GM23248 (cell line): ENCODE results near the gene CCDC102A. TPM values are rescaled to one million over a fixed set of nuclear protein-coding genes. Genes with fewer than 3 reads are reported as not detected.

ENCODE experiments used
- DNase-seq: peaks from one replicate; pipeline ENCODE4 v3.0.0-alpha.2; 2015
- H2AFZ ChIP-seq: fragments of 200-600 bp; sonication (generic); 2 replicates; pipeline ENCODE4 v1.6.1; 2016; ENCODE audit warnings: antibody characterized with exemption
- H3F3A ChIP-seq: fragments of 200-600 bp; sonication (generic); 2 replicates; pipeline ENCODE4 v1.6.1; 2016; ENCODE audit warnings: mild to moderate bottlenecking, antibody characterized with exemption, mixed run types; ENCODE audit not compliant: insufficient read depth
- H3K27ac ChIP-seq: fragments of 200-600 bp; sonication (generic); 2 replicates; pipeline ENCODE4 v1.5.1; 2016; ENCODE audit warnings: mild to moderate bottlenecking
- H3K27me3 ChIP-seq: fragments of 200-600 bp; sonication (generic); replicated peaks from 2 replicates; pipeline ENCODE4 v1.6.1; 2016; ENCODE audit warnings: mild to moderate bottlenecking; ENCODE audit not compliant: insufficient read depth
- H3K36me3 ChIP-seq: fragments of 200-600 bp; sonication (generic); 2 replicates; pipeline ENCODE4 v1.6.1; 2016; ENCODE audit warnings: low read depth, mild to moderate bottlenecking
- H3K4me1 ChIP-seq: fragments of 200-600 bp; sonication (generic); 2 replicates; pipeline ENCODE4 v1.6.1; 2016; ENCODE audit warnings: mild to moderate bottlenecking; ENCODE audit not compliant: insufficient read depth
- H3K4me2 ChIP-seq: fragments of 200-600 bp; sonication (generic); one replicate; pipeline ENCODE4 v1.6.1; 2016; ENCODE audit warnings: mild to moderate bottlenecking; ENCODE audit not compliant: unreplicated experiment
- H3K4me3 ChIP-seq: fragments of 200-600 bp; sonication (generic); 2 replicates; pipeline ENCODE4 v1.5.1; 2016; ENCODE audit warnings: mild to moderate bottlenecking
- H3K79me2 ChIP-seq: fragments of 200-600 bp; sonication (generic); 2 replicates; pipeline ENCODE4 v1.6.1; 2016; ENCODE audit warnings: mild to moderate bottlenecking; ENCODE audit not compliant: insufficient read depth
- H3K9ac ChIP-seq: fragments of 200-600 bp; sonication (generic); 2 replicates; pipeline ENCODE4 v1.6.1; 2016; ENCODE audit warnings: mild to moderate bottlenecking
- H3K9me2 ChIP-seq: fragments of 200-600 bp; sonication (generic); 2 replicates; pipeline ENCODE4 v1.6.1; 2016; ENCODE audit warnings: mixed run types, mild to moderate bottlenecking, moderate library complexity; ENCODE audit not compliant: insufficient read depth
- H3K9me3 ChIP-seq: fragments of 200-600 bp; sonication (generic); one replicate; pipeline ENCODE4 v1.6.1; 2017; ENCODE audit warnings: low read depth
- H4K20me1 ChIP-seq: fragments of 200-600 bp; sonication (generic); 2 replicates; pipeline ENCODE4 v1.6.0; 2016; ENCODE audit not compliant: insufficient read depth
- EZH2 ChIP-seq: fragments of 200-600 bp; sonication (generic); IDR thresholded peaks from 2 replicates; pipeline ENCODE4 v1.6.1; 2018; ENCODE audit warnings: antibody characterized with exemption, mild to moderate bottlenecking; ENCODE audit not compliant: insufficient read depth, poor library complexity, severe bottlenecking
- EZH2phosphoT487 ChIP-seq: fragments of 200-600 bp; sonication (generic); IDR thresholded peaks from 2 replicates; pipeline ENCODE4 v1.6.1; 2018; ENCODE audit warnings: antibody characterized with exemption, moderate library complexity, mild to moderate bottlenecking, low read depth; ENCODE audit not compliant: insufficient read depth
- WGBS, 2 experiments: methylation state at CpG; one replicate each; pipeline ENCODE4 v1.1.6; 2015 to 2017; ENCODE audit warnings: low lambda C conversion rate in 2 of 2, low coverage in 1 of 2; ENCODE audit errors: missing lambda C conversion rate in 2 of 2; 5-methylcytosine and 5-hydroxymethylcytosine counted together
- in situ Hi-C: fragments of 300-500 bp; cut with MboI; formaldehyde crosslinking; loops from 2 replicates; pipeline ENCODE4 v1.15.0; 2020
- polyA plus RNA-seq: library from polyadenylated mRNA; unstranded; fragments of >200 nt; fragmentation: Nextera tagmentation; extraction: Ambion mirVana; gene quantifications from 2 replicates; pipeline ENCODE4 v1.2.1, GENCODE V29; 2016
- total RNA-seq: library from RNA; depleted of rRNA; stranded (reverse); fragments of >200 nt; shearing (Covaris generic); gene quantifications from 2 replicates; pipeline ENCODE4 v1.2.3, GENCODE V29; 2014

CCDC102A gene
- total and polyA plus RNA-seq, 2 experiments from 2014 or later: 3.9 to 17.7 TPM

GRCh38 chr16:57512296-57513001 lies 23.9 kb downstream of the CCDC102A start:
- Histone ChIP-seq H3K9ac (no peak overlapping the region), H3K4me1 (no peaks in the 10 kb centered on the region), H3K79me2 (no peaks in the 10 kb centered on the region), H3K9me3 (no peaks in the 10 kb centered on the region), H4K20me1 (no peaks in the 10 kb centered on the region), H3K4me2 (no peak overlapping the region), H3K27me3 (no peaks in the 10 kb centered on the region), H3K9me2 (no peaks in the 10 kb centered on the region), H3K27ac (no peak overlapping the region), H3F3A (no peaks in the 10 kb centered on the region), H3K4me3 (no peak overlapping the region), H3K36me3 (no peaks in the 10 kb centered on the region), H2AFZ (no peak overlapping the region)
- in situ Hi-C loops: loop anchor here (10.0 kb wide), 1 partner anchor 208 kb away; no protein-coding TSS in a partner anchor
- TF ChIP-seq EZH2phosphoT487 (no peak), EZH2 (no peak)
- DNase-seq: no peak
- 97 to 99% methylated on average over 23 of the region's 23 CpGs for WGBS, 2 experiments

GRCh38 chr16:57510016-57510871 lies 26.1 kb downstream of the CCDC102A start:
- Histone ChIP-seq H2AFZ (no peak overlapping the region), H3K79me2 (no peaks in the 10 kb centered on the region), H3F3A (no peaks in the 10 kb centered on the region), H3K4me1 (no peaks in the 10 kb centered on the region), H3K4me2 (no peak overlapping the region), H3K9me2 (no peaks in the 10 kb centered on the region), H3K4me3 (no peak overlapping the region), H3K9me3 (no peaks in the 10 kb centered on the region), H4K20me1 (no peaks in the 10 kb centered on the region), H3K9ac (no peak overlapping the region), H3K27ac (no peak overlapping the region), H3K36me3 (no peaks in the 10 kb centered on the region), H3K27me3 (peaks cover 3% of the 10 kb centered on the region; the same call in 1 of the 2 replicates)
- in situ Hi-C loops: loop anchor here (10.0 kb wide), 1 partner anchor 205 kb away; no protein-coding TSS in a partner anchor
- no peak for DNase-seq
- WGBS, 2 experiments: 57 to 61% methylated on average over 10 of the region's 10 CpGs
- TF ChIP-seq EZH2 (no peak), EZH2phosphoT487 (no peak)

- no peaks in the 10 kb centered on the region for H3F3A ChIP-seq
- no peaks in the 10 kb centered on the region for H4K20me1 ChIP-seq
- no peaks in the 10 kb centered on the region for H3K9me3 ChIP-seq
- no peaks in the 10 kb centered on the region for H3K79me2 ChIP-seq
- H3K4me3 ChIP-seq: no peak overlapping the region
- H3K9me2 ChIP-seq: no peaks in the 10 kb centered on the region
- H3K27me3 ChIP-seq: peaks cover 5% of the 10 kb centered on the region; the same call in 1 of the 2 replicates
- TF ChIP-seq EZH2 (no peak), EZH2phosphoT487 (no peak)
- H3K27ac ChIP-seq: no peak overlapping the region
- 32 to 37% methylated on average over 12 of the region's 12 CpGs for WGBS, 2 experiments
- H3K4me1 ChIP-seq: no peaks in the 10 kb centered on the region
- DNase-seq: peak; percentile 25
- H3K4me2 ChIP-seq: no peak overlapping the region
- in situ Hi-C loops: no loop called here
- H2AFZ ChIP-seq: no peak overlapping the region
- H3K9ac ChIP-seq: no peak overlapping the region
- H3K36me3 ChIP-seq: no peaks in the 10 kb centered on the region
Observed at GRCh38 chr16:57509231-57509923, 27.0 kb downstream of the CCDC102A start.

GRCh38 chr16:57508035-57508425 lies 28.3 kb downstream of the CCDC102A start:
- H2AFZ ChIP-seq: no peak overlapping the region
- DNase-seq: no peak
- H3K4me3 ChIP-seq: no peak overlapping the region
- in situ Hi-C loops: no loop called here
- no peak overlapping the region for H3K9ac ChIP-seq
- H3K27ac ChIP-seq: no peak overlapping the region
- H3K9me2 ChIP-seq: no peaks in the 10 kb centered on the region
- H4K20me1 ChIP-seq: no peaks in the 10 kb centered on the region
- H3K27me3 ChIP-seq: peaks cover 7% of the 10 kb centered on the region; the same call in 1 of the 2 replicates
- no peaks in the 10 kb centered on the region for H3K36me3 ChIP-seq
- no peaks in the 10 kb centered on the region for H3K4me1 ChIP-seq
- WGBS, 2 experiments: 70 to 78% methylated on average over 3 of the region's 3 CpGs
- TF ChIP-seq EZH2: no peak
- no peak for TF ChIP-seq EZH2phosphoT487
- no peaks in the 10 kb centered on the region for H3K9me3 ChIP-seq
- H3K79me2 ChIP-seq: no peaks in the 10 kb centered on the region
- no peak overlapping the region for H3K4me2 ChIP-seq
- no peaks in the 10 kb centered on the region for H3F3A ChIP-seq
